NT2/D1 (cell line): ENCODE data around the gene LY86.
"Not testable (repeated sequence)": the region's sequence is repeated elsewhere in the genome, so short reads cannot be mapped to it uniquely, and the experiment has no call there.

Experiments
- DNase-seq: peaks from one replicate; pipeline ENCODE4 v3.0.0-alpha.2; 2011; ENCODE audit warnings: low read depth, low spot score
- H3K27me3 ChIP-seq: 2 replicates; pipeline ENCODE4 v1.6.0; 2011; ENCODE audit warnings: mild to moderate bottlenecking; ENCODE audit not compliant: insufficient read length, insufficient read depth
- H3K36me3 ChIP-seq: 2 replicates; pipeline ENCODE4 v1.6.1; 2011; ENCODE audit warnings: mild to moderate bottlenecking, low read length, mixed read lengths; ENCODE audit not compliant: insufficient read depth, insufficient read length
- H3K4me1 ChIP-seq: 2 replicates; pipeline ENCODE4 v1.5.1; 2011; ENCODE audit not compliant: insufficient read depth, insufficient read length
- H3K4me3 ChIP-seq: 2 replicates; pipeline ENCODE4 v1.5.1; 2011; ENCODE audit warnings: low read depth; ENCODE audit not compliant: insufficient read length
- H3K9ac ChIP-seq: 2 replicates; pipeline ENCODE4 v1.6.0; 2011; ENCODE audit warnings: low read depth; ENCODE audit not compliant: insufficient read length
- H3K9me3 ChIP-seq: 2 replicates; pipeline ENCODE4 v1.5.1; 2011; ENCODE audit warnings: mild to moderate bottlenecking, low read length; ENCODE audit not compliant: insufficient read depth
- SUZ12 ChIP-seq: IDR thresholded peaks from 2 replicates; pipeline ENCODE4 v1.6.1; 2011; ENCODE audit not compliant: insufficient read length, insufficient read depth; ENCODE audit errors: extremely low read depth
- YY1 ChIP-seq: IDR thresholded peaks from 2 replicates; pipeline ENCODE4 v1.6.1; 2011; ENCODE audit not compliant: insufficient read length, insufficient read depth
- ZNF274 ChIP-seq: IDR thresholded peaks from 2 replicates; pipeline ENCODE4 v1.6.1; 2011; ENCODE audit warnings: mild to moderate bottlenecking, low read depth, low read length

Gene LY86

GRCh38 chr6:6599468-6599873 is 11.0 kb downstream of the LY86 start:
- H3K4me1 ChIP-seq = peaks cover 7% of the 10 kb centered on the region
- no peaks in the 10 kb centered on the region for H3K27me3 ChIP-seq
- DNase-seq = no peak
- H3K4me3 ChIP-seq = no peak overlapping the region
- no peak overlapping the region for H3K9ac ChIP-seq
- no peaks in the 10 kb centered on the region for H3K36me3 ChIP-seq
- H3K9me3 ChIP-seq = peaks cover 8% of the 10 kb centered on the region; the same call in 1 of the 2 replicates
- TF ChIP-seq YY1 = no peak
- no peak for TF ChIP-seq SUZ12
- no peak for TF ChIP-seq ZNF274

DNA sequence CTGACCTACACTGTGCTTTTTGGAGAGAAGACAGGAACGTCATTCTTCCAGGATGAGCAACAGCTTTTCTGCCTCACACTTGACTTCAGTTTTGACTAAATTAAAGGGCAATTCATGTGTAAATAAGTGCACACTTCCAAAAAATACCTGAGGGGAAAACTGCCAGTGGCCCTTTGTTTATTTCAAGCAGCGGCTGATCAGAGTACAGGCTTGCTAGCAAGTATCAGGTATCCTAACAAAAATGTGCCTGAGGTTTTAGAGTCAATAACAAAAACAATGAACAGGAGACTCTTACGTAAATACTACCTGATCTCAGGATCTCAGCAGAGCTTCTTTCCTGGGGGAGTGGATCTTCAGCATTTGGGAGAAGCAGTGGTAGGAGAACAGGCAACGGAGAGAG is 12.4 kb downstream of the LY86 start:
- Histone ChIP-seq H3K4me1 (peaks cover 7% of the 10 kb centered on the region), H3K27me3 (no peaks in the 10 kb centered on the region), H3K9ac (no peak overlapping the region), H3K4me3 (no peak overlapping the region), H3K9me3 (peaks cover 9% of the 10 kb centered on the region; the same call in 1 of the 2 replicates), H3K36me3 (no peaks in the 10 kb centered on the region)
- DNase-seq = no peak
- TF ChIP-seq ZNF274 (no peak), YY1 (no peak), SUZ12 (no peak)

DNA sequence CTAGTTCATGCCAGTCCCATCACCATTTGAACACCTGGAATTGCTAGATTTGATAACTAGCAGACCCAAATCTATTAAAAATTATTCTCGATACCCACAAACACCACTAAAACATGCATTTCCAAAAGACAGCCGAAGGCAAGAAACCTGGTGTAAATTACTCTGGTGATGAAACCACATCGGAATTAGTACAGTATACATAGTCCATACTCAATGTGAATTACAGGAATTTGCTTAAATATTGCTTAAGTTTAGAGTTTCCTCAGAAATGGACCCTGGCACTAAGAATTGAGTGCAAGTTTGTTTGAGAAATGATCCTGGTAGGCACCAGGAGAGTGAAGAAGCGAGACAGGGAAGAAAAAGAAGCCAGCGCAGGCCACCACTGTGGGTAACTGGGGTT is 13.7 kb downstream of the LY86 start:
- H3K27me3 ChIP-seq = no peaks in the 10 kb centered on the region
- TF ChIP-seq YY1 (no peak), SUZ12 (no peak), ZNF274 (no peak)
- no peaks in the 10 kb centered on the region for H3K36me3 ChIP-seq
- peaks cover 7% of the 10 kb centered on the region for H3K4me1 ChIP-seq
- no peak overlapping the region for H3K9ac ChIP-seq
- H3K9me3 ChIP-seq = peaks cover 9% of the 10 kb centered on the region; the same call in 1 of the 2 replicates
- H3K4me3 ChIP-seq = no peak overlapping the region
- DNase-seq = no peak

GRCh38 chr6:6603317-6603716 is 14.8 kb downstream of the LY86 start:
- Histone ChIP-seq H3K9ac (no peak overlapping the region), H3K27me3 (no peaks in the 10 kb centered on the region), H3K4me3 (no peak overlapping the region), H3K36me3 (no peaks in the 10 kb centered on the region), H3K9me3 (peaks cover 9% of the 10 kb centered on the region; the same call in 1 of the 2 replicates), H3K4me1 (peaks cover 5% of the 10 kb centered on the region)
- TF ChIP-seq SUZ12 = no peak
- no peak for TF ChIP-seq YY1
- no peak for TF ChIP-seq ZNF274
- no peak for DNase-seq

GRCh38 chr6:6604015-6604414 is 15.5 kb downstream of the LY86 start:
- no peaks in the 10 kb centered on the region for H3K36me3 ChIP-seq
- DNase-seq = no peak
- H3K27me3 ChIP-seq = no peaks in the 10 kb centered on the region
- TF ChIP-seq SUZ12 = no peak
- TF ChIP-seq ZNF274 = no peak
- TF ChIP-seq YY1 = no peak
- no peak overlapping the region for H3K4me3 ChIP-seq
- H3K9ac ChIP-seq = no peak overlapping the region
- H3K4me1 ChIP-seq = peaks cover 5% of the 10 kb centered on the region
- H3K9me3 ChIP-seq = peaks cover 9% of the 10 kb centered on the region; the same call in 1 of the 2 replicates

DNA sequence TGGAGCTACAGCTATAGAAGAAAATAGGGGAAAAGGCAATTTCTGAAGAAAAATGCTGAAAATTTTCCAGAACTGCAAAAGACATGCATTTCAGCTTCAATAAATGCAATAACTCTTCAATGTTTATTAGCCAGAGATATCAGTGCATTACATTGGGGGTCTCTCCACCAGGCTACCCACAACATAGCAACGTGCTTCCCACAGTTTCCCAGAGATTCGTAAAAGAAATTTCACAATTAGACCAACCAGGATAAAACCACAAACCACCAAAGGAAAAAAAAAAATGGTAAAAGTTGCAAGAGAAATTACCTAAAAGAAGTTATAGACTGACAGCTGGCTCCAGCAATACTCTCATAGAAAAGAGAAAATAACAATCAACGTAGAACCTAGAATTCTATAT is 16.0 kb downstream of the LY86 start:
- Histone ChIP-seq H3K27me3 (no peaks in the 10 kb centered on the region), H3K4me1 (peaks cover 5% of the 10 kb centered on the region), H3K9me3 (peaks cover 9% of the 10 kb centered on the region; the same call in 1 of the 2 replicates), H3K36me3 (no peaks in the 10 kb centered on the region), H3K4me3 (no peak overlapping the region), H3K9ac (no peak overlapping the region)
- no peak for DNase-seq
- no peak for TF ChIP-seq SUZ12
- TF ChIP-seq YY1 = no peak
- TF ChIP-seq ZNF274 = no peak

DNA sequence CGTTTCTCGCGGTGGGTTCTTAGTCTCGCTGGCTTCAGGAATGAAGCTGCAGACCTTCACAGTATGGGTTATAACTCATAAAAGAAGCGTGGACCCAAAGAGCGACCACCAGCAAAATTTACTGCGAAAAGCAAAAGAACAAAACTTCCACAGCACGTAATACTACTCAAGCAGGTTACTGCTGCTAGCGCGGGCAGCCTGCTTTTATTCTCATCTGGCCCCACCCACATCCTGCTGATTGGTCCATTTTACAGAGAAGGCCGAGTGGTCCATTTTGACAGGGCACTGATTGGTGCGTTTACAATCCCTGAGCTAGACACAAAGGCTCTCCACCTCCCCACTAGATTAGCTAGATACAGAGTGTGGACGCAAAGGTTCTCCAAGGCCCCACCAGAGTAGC is 17.4 kb downstream of the LY86 start:
- H3K9ac ChIP-seq = no peak overlapping the region
- no peaks in the 10 kb centered on the region for H3K36me3 ChIP-seq
- TF ChIP-seq SUZ12 (no peak), YY1 (no peak), ZNF274 (no peak)
- H3K4me3 ChIP-seq = no peak overlapping the region
- H3K9me3 ChIP-seq = peaks cover 9% of the 10 kb centered on the region; the same call in 1 of the 2 replicates
- no peaks in the 10 kb centered on the region for H3K27me3 ChIP-seq
- H3K4me1 ChIP-seq = peaks cover 2% of the 10 kb centered on the region
- no peak for DNase-seq

GRCh38 chr6:6606391-6607030 is 18.0 kb downstream of the LY86 start:
- H3K4me1 ChIP-seq, H3K4me3 ChIP-seq, H3K27me3 ChIP-seq, H3K9me3 ChIP-seq, DNase-seq, H3K36me3 ChIP-seq, H3K9ac ChIP-seq: not testable (repeated sequence)
